Neural progenitor cell (in vitro differentiated cells): ENCODE data around the gene AIDA.

Experiments
- CTCF ChIP-seq: fragments of 200-600 bp; sonication (generic); IDR thresholded peaks from 2 replicates; pipeline ENCODE4 v1.5.1; 2017; ENCODE audit warnings: antibody characterized with exemption, mild to moderate bottlenecking
- EZH2 ChIP-seq: fragments of 200-600 bp; sonication (generic); IDR thresholded peaks from 2 replicates; pipeline ENCODE4 v1.6.1; 2017; ENCODE audit warnings: antibody characterized with exemption, mild to moderate bottlenecking, moderate library complexity
- EZH2phosphoT487 ChIP-seq: fragments of 200-600 bp; sonication (generic); IDR thresholded peaks from 2 replicates; pipeline ENCODE4 v1.6.1; 2017; ENCODE audit warnings: antibody characterized with exemption

- TF ChIP-seq CTCF (no peak), EZH2 (no peak), EZH2phosphoT487 (no peak)
Measured at GRCh38 chr1:222697826-222698225, 14.5 kb downstream of the AIDA start.
